ENCODE data around the gene MEX3D. TPM values are rescaled to one million over a fixed set of nuclear protein-coding genes. Genes with fewer than 3 reads are reported as not detected.

The MEX3D gene
- polyA plus RNA-seq (2013, experiment 1 of 2) = 59.8 TPM
- polyA plus RNA-seq (2013, experiment 2 of 2) = 59.0 TPM

DNA sequence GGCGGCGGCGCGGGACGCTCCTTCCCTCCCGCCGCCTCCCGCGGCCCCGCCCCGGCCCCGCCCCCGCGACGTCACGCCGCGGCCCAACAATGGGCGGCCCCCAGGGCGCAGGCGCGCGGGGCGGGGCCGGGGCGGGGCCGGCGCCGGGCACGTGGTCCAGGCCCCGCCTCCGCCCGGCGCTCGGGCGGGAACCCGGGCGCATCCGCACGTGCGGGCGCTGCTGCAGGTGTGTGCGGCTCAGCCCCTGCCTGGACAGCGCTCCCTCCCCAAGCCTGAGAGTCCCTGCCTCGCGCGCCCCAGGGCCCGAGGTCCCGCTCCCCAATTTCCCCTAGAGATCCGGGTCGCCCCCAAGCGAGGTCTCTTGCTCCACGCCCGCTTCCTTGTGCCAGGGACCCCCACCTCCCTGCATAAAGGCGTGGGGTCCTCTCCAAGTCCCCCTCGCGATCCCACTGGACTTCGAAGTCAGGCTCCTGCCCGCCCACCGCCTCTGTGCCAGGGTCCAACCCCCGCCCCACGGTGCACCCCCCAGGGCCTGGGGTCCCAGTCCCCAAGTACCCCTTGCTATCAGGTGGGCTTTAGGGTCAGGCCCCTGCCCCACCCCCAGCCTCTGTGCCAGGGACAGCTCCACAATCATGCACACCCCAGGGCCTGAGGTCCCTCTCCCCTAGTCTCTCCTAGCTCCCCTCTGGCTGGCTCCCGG is at the start of gene MEX3D:
Gene MEX3D, minus strand, starts transcription at position 6 of the 700 bp plus-strand sequence. CDS start 267 bp downstream, outside the sequence.
- Histone ChIP-seq H3K4me2 (ENCODE audit: insufficient read depth, low read length, poor library complexity, severe bottlenecking) (peak within 1 kb of the TSS; percentile 54), H3K4me3 (ENCODE audit: low read length in 2 of 2) (peak within 1 kb of the TSS; percentile 98 to 99), H2BK120ac (ENCODE audit: low read depth, low read length) (peak within 1 kb of the TSS; percentile 96), H3K18ac (ENCODE audit: low read length) (peak within 1 kb of the TSS; percentile 99), H2AFZ (ENCODE audit: low read length) (peak within 1 kb of the TSS; percentile 87), H3K23ac (ENCODE audit: low read depth, low read length, poor library complexity) (peak within 1 kb of the TSS; percentile 85), H3K4ac (ENCODE audit: low read length) (peak within 1 kb of the TSS; percentile 98), H2AK5ac (ENCODE audit: low read depth, low read length) (peak within 1 kb of the TSS; percentile 100), H3K27me3 (ENCODE audit: control insufficient read depth in 3 of 3, insufficient read depth in 3 of 3, low read depth in 1 of 3, low read length in 3 of 3) (peaks cover 0 to 6% (median 0%) of the 10 kb centered on the region in 3 experiments), H3K9ac (ENCODE audit: low read depth, low read length, poor library complexity) (peak within 1 kb of the TSS; percentile 98), H2BK15ac (ENCODE audit: low read length) (peak within 1 kb of the TSS; percentile 89), H3K36me3 (replicated peaks in 1 of 2; ENCODE audit: control insufficient read depth in 2 of 2, insufficient read depth in 2 of 2, low read length in 2 of 2) (peaks cover 11 to 29% of the 10 kb centered on the region in 2 donors), H4K91ac (ENCODE audit: low read depth, low read length, poor library complexity) (no peak within 1 kb of the TSS), H3K27ac (replicated peaks; ENCODE audit: low read length) (peak within 1 kb of the TSS; percentile 87), H2BK12ac (ENCODE audit: low read length) (peak within 1 kb of the TSS; percentile 99), H2BK5ac (ENCODE audit: low read length) (peak within 1 kb of the TSS; percentile 96), H3K4me1 (ENCODE audit: control insufficient read depth in 2 of 2, insufficient read depth in 1 of 2, low read depth in 1 of 2, low read length in 2 of 2) (peaks cover 8 to 12% of the 10 kb centered on the region in 2 donors), H3K9me3 (replicated peaks in 1 of 2; ENCODE audit: control insufficient read depth in 2 of 2, insufficient read depth in 1 of 2, low read depth in 1 of 2, low read length in 2 of 2) (peaks cover 0 to 8% of the 10 kb centered on the region in 2 donors), H4K8ac (ENCODE audit: low read depth, low read length) (peak within 1 kb of the TSS; percentile 43), H3K79me1 (ENCODE audit: low read depth, low read length) (peaks cover 11% of the 10 kb centered on the region), H3K14ac (ENCODE audit: low read length) (peak within 1 kb of the TSS; percentile 97)
- no CpG with 5 or more reads among the region's 63 CpGs for WGBS, 2 donors (ENCODE audit: extremely low coverage in 2 of 2, insufficient read length in 2 of 2, insufficient replicate concordance in 1 of 2)
- DNase-seq (ENCODE audit: low spot score) = peak; percentile 78

DNA sequence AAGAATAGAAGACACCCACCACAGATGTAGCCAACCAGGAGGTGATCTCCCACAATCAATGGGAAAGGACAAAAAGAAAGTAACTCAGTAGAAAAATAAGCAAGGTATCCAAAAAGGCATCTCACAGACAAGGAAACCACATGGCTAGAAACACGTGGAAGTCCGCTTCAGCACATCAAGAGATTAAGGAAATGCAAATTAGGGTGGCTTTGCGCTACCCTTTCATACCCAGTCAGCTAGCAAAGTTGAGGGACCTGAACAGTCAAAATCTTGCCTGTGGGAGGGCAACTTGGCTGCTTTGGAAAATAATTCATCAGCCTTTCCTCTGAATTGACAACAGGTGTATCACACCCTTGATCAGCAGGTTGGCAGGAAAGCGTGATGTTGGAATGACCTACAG is 48.8 kb upstream of the MEX3D start:
- Histone ChIP-seq H2BK12ac (ENCODE audit: low read length) (no peak overlapping the region), H2BK120ac (ENCODE audit: low read depth, low read length) (no peak overlapping the region), H3K4me2 (ENCODE audit: insufficient read depth, low read length, poor library complexity, severe bottlenecking) (no peak overlapping the region), H3K23ac (ENCODE audit: low read depth, low read length, poor library complexity) (no peak overlapping the region), H3K27ac (replicated peaks; ENCODE audit: low read length) (no peak overlapping the region), H4K91ac (ENCODE audit: low read depth, low read length, poor library complexity) (no peak overlapping the region), H3K36me3 (replicated peaks in 1 of 2; ENCODE audit: control insufficient read depth in 2 of 2, insufficient read depth in 2 of 2, low read length in 2 of 2) (peaks cover 85 to 97% of the 10 kb centered on the region in 2 donors), H3K4me1 (ENCODE audit: control insufficient read depth in 2 of 2, insufficient read depth in 1 of 2, low read depth in 1 of 2, low read length in 2 of 2) (peaks cover 0 to 3% of the 10 kb centered on the region in 2 donors), H3K27me3 (ENCODE audit: control insufficient read depth in 3 of 3, insufficient read depth in 3 of 3, low read depth in 1 of 3, low read length in 3 of 3) (no peaks in the 10 kb centered on the region), H3K4me3 (ENCODE audit: low read length in 2 of 2) (no peak overlapping the region), H3K9ac (ENCODE audit: low read depth, low read length, poor library complexity) (no peak overlapping the region), H3K9me3 (replicated peaks in 1 of 2; ENCODE audit: control insufficient read depth in 2 of 2, insufficient read depth in 1 of 2, low read depth in 1 of 2, low read length in 2 of 2) (peaks cover 0 to 4% of the 10 kb centered on the region in 2 donors), H3K18ac (ENCODE audit: low read length) (no peak overlapping the region), H3K14ac (ENCODE audit: low read length) (no peak overlapping the region), H2BK5ac (ENCODE audit: low read length) (no peak overlapping the region), H3K4ac (ENCODE audit: low read length) (no peak overlapping the region), H2BK15ac (ENCODE audit: low read length) (no peak overlapping the region), H4K8ac (ENCODE audit: low read depth, low read length) (no peak overlapping the region), H2AFZ (ENCODE audit: low read length) (no peak overlapping the region), H2AK5ac (ENCODE audit: low read depth, low read length) (no peak overlapping the region), H3K79me1 (ENCODE audit: low read depth, low read length) (peaks cover 26% of the 10 kb centered on the region)
- no peak for DNase-seq (ENCODE audit: low spot score)
- WGBS, 2 donors (ENCODE audit: extremely low coverage in 2 of 2, insufficient read length in 2 of 2, insufficient replicate concordance in 1 of 2) = no CpG with 5 or more reads among the region's 4 CpGs

DNA sequence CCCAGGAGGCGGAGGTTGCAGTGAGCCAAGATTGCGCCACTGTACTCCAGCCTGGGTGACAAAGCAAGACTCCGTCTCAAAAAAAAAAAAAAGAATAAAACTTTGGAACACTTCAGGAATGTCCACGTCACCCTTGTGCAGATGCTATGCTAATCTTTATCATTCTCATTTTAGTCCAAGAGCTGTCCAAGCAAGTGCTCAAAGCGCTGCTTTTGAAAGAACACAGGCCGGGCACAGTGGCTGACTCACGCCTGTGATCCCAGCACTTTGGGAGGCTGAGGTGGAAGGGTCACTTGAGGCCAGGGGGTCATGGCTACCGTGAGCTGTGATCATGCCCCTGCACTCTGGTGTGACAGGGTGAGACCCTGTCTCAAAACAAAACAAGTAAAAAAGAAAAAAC is 48.3 kb upstream of the MEX3D start:
- Histone ChIP-seq H3K9me3 (replicated peaks in 1 of 2; ENCODE audit: control insufficient read depth in 2 of 2, insufficient read depth in 1 of 2, low read depth in 1 of 2, low read length in 2 of 2) (peaks cover 0 to 4% of the 10 kb centered on the region in 2 donors), H2AFZ (ENCODE audit: low read length) (no peak overlapping the region), H3K14ac (ENCODE audit: low read length) (no peak overlapping the region), H2BK12ac (ENCODE audit: low read length) (no peak overlapping the region), H3K27me3 (ENCODE audit: control insufficient read depth in 3 of 3, insufficient read depth in 3 of 3, low read depth in 1 of 3, low read length in 3 of 3) (no peaks in the 10 kb centered on the region), H3K9ac (ENCODE audit: low read depth, low read length, poor library complexity) (no peak overlapping the region), H3K4ac (ENCODE audit: low read length) (no peak overlapping the region), H2BK5ac (ENCODE audit: low read length) (no peak overlapping the region), H3K4me2 (ENCODE audit: insufficient read depth, low read length, poor library complexity, severe bottlenecking) (no peak overlapping the region), H3K79me1 (ENCODE audit: low read depth, low read length) (peaks cover 24% of the 10 kb centered on the region), H4K8ac (ENCODE audit: low read depth, low read length) (no peak overlapping the region), H4K91ac (ENCODE audit: low read depth, low read length, poor library complexity) (no peak overlapping the region), H3K27ac (replicated peaks; ENCODE audit: low read length) (no peak overlapping the region), H3K36me3 (replicated peaks in 1 of 2; ENCODE audit: control insufficient read depth in 2 of 2, insufficient read depth in 2 of 2, low read length in 2 of 2) (peaks cover 86 to 97% of the 10 kb centered on the region in 2 donors), H3K4me1 (ENCODE audit: control insufficient read depth in 2 of 2, insufficient read depth in 1 of 2, low read depth in 1 of 2, low read length in 2 of 2) (peaks cover 0 to 3% of the 10 kb centered on the region in 2 donors), H3K4me3 (ENCODE audit: low read length in 2 of 2) (no peak overlapping the region), H2BK120ac (ENCODE audit: low read depth, low read length) (no peak overlapping the region), H2AK5ac (ENCODE audit: low read depth, low read length) (no peak overlapping the region), H3K23ac (ENCODE audit: low read depth, low read length, poor library complexity) (no peak overlapping the region), H2BK15ac (ENCODE audit: low read length) (no peak overlapping the region), H3K18ac (ENCODE audit: low read length) (no peak overlapping the region)
- no peak for DNase-seq (ENCODE audit: low spot score)
- WGBS, 2 donors (ENCODE audit: extremely low coverage in 2 of 2, insufficient read length in 2 of 2, insufficient replicate concordance in 1 of 2) = no CpG with 5 or more reads among the region's 8 CpGs

DNA sequence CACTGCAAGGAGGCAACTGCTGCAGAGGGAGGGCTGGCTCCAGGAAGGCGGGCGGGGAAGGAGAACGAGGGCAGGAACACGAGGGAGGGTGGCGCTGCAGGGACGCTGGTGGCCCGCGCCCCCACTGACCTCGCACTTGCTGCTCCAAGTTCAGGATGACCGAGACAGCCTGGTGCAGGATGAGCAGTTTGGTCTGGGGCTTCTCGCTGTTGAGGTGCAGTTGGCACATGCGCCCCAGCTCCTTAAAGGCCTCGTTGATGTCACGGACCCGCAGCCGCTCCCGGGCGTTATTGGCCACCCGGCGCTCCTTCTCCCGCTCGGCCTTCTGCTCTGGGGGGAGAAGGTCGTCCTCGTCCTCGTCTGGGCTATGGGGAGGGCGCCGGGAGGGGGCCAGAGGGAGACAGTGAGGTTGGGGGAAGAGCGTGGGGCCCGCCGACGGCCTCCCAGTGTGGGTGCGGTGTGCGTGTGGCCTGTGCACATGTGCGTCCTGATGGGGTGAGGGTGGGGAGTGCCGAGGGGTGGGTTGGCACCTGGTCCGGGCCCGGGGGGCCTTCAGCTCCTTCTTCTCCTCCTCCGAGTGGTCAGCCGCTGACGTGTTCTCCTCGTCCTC is 47.1 kb upstream of the MEX3D start:
- H2BK5ac ChIP-seq (ENCODE audit: low read length) = peak overlapping the region; percentile 39
- peak overlapping the region; percentile 21 for H3K9ac ChIP-seq (ENCODE audit: low read depth, low read length, poor library complexity)
- peak overlapping the region; percentile 11 for H3K4me2 ChIP-seq (ENCODE audit: insufficient read depth, low read length, poor library complexity, severe bottlenecking)
- H3K79me1 ChIP-seq (ENCODE audit: low read depth, low read length) = peaks cover 28% of the 10 kb centered on the region
- H2BK120ac ChIP-seq (ENCODE audit: low read depth, low read length) = no peak overlapping the region
- H3K4me3 ChIP-seq (ENCODE audit: low read length in 2 of 2) = no peak overlapping the region
- H3K36me3 ChIP-seq (replicated peaks in 1 of 2; ENCODE audit: control insufficient read depth in 2 of 2, insufficient read depth in 2 of 2, low read length in 2 of 2) = peaks cover 86 to 97% of the 10 kb centered on the region in 2 donors
- no peak overlapping the region for H3K4ac ChIP-seq (ENCODE audit: low read length)
- H4K8ac ChIP-seq (ENCODE audit: low read depth, low read length) = no peak overlapping the region
- H4K91ac ChIP-seq (ENCODE audit: low read depth, low read length, poor library complexity) = no peak overlapping the region
- WGBS, 2 donors (ENCODE audit: extremely low coverage in 2 of 2, insufficient read length in 2 of 2, insufficient replicate concordance in 1 of 2) = no CpG with 5 or more reads among the region's 41 CpGs
- peaks cover 0 to 4% of the 10 kb centered on the region in 2 donors for H3K9me3 ChIP-seq (replicated peaks in 1 of 2; ENCODE audit: control insufficient read depth in 2 of 2, insufficient read depth in 1 of 2, low read depth in 1 of 2, low read length in 2 of 2)
- H3K14ac ChIP-seq (ENCODE audit: low read length) = no peak overlapping the region
- H3K23ac ChIP-seq (ENCODE audit: low read depth, low read length, poor library complexity) = peak overlapping the region; percentile 55
- H2AK5ac ChIP-seq (ENCODE audit: low read depth, low read length) = no peak overlapping the region
- H2BK15ac ChIP-seq (ENCODE audit: low read length) = no peak overlapping the region
- no peak for DNase-seq (ENCODE audit: low spot score)
- H2BK12ac ChIP-seq (ENCODE audit: low read length) = no peak overlapping the region
- peaks cover 0 to 3% of the 10 kb centered on the region in 2 donors for H3K4me1 ChIP-seq (ENCODE audit: control insufficient read depth in 2 of 2, insufficient read depth in 1 of 2, low read depth in 1 of 2, low read length in 2 of 2)
- H3K18ac ChIP-seq (ENCODE audit: low read length) = no peak overlapping the region
- no peak overlapping the region for H3K27ac ChIP-seq (replicated peaks; ENCODE audit: low read length)
- no peak overlapping the region for H2AFZ ChIP-seq (ENCODE audit: low read length)
- no peaks in the 10 kb centered on the region for H3K27me3 ChIP-seq (ENCODE audit: control insufficient read depth in 3 of 3, insufficient read depth in 3 of 3, low read depth in 1 of 3, low read length in 3 of 3)
